NCI-H2107 treated with DMSO at 0.1 percent for 48 hours (cell line): ENCODE data around the gene MPG.
"Not testable (repeated sequence)": the region's sequence is repeated elsewhere in the genome, so short reads cannot be mapped to it uniquely, and the experiment has no call there.

ENCODE experiments used
- DNase-seq: peaks from one replicate; lab custom pipeline; 2025; ENCODE audit not compliant: unreplicated experiment; lab: John Stamatoyannopoulos, UW

Gene MPG

GRCh38 chr16:112153-112840 lies 34.3 kb downstream of the MPG start:
- no peak for DNase-seq

DNA sequence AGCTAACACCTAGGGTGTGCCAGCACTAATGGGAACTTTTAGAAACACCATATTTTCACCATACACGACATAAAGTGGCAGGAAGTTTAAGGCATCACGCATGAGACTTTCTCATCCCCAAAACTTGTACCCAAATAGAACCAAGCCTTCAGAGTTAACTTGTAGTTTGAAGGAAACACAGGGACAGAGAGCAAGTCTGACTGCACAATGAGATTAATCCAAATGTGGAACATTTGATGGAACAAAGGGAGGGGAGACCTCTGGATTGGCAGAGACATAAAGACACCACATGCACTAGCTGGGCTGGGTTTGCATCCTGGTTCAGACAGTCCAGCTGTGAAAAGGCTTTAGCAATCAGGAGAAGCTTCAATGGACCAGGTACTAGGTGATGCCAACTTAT lies 36.3 kb downstream of the MPG start:
- DNase-seq, result no peak

DNA sequence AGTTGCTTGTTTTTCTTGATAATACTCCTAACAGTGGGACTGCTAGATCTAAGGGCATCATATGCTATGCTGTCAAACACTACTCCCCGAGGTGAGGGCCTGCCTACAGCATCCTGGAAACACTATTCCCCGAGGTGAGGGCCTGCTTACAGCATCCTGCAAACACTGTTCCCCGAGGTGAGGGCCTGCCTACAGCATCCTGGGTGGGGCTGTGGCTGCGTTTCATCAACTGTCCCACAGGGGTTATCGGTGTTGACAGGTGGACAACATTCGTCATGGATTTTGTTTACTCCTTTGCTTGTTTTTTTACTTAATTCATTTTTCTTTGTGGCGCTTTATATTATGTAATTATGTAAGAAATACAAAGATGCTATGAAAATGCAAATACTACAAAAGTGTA lies 38.0 kb downstream of the MPG start:
- DNase-seq, result no peak

DNA sequence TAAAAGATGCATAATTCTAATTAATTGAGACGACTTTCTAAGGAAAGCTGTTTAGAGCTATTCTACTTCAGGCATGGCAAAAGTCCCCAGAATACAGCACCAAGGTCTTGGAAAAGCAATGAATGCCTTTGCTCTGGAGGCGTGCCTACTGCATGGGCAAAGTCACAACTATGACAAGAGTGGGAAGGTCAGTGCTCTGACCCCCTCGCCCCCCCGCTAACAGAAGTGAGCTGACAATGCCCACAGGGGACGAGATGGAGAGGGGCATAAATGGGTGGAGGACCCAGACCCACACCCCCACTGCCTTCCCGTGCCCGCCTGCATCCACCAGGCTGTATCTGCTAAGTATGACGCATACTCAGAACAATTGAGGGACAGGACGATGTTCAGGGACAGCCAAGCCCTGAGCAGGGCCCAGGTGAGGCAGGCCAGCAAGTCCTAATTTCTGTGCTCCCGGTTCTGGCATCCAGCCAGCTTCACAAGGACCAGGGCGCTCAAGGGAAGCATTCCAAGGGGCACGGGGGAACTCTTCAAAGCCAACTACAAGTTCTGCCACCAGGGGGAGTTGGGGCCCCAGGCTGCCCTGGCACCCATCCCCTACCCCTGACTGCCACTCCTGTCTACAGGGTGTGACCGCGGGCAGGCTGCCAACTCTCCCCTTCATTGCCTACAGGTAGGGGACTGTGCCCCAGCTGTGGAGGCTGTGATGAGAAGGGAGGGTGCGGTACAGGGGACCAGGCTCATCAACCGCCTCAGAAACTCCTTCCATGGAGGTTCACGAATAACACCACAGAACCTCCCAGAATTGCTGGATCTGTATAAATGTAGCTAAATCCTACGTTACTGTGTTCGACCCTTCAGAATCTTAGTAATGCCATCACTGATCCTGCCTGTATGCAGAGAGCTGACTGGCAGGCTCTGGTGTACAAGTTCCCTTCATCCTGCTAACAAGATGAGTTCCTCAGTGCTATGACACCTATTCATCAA lies 39.6 kb downstream of the MPG start:
- DNase-seq, result peak; percentile 34

- no peak for DNase-seq
Measured at GRCh38 chr16:118857-119256, 40.8 kb downstream of the MPG start.

- DNase-seq, result no peak
Measured at GRCh38 chr16:119295-119694, 41.3 kb downstream of the MPG start.

DNA sequence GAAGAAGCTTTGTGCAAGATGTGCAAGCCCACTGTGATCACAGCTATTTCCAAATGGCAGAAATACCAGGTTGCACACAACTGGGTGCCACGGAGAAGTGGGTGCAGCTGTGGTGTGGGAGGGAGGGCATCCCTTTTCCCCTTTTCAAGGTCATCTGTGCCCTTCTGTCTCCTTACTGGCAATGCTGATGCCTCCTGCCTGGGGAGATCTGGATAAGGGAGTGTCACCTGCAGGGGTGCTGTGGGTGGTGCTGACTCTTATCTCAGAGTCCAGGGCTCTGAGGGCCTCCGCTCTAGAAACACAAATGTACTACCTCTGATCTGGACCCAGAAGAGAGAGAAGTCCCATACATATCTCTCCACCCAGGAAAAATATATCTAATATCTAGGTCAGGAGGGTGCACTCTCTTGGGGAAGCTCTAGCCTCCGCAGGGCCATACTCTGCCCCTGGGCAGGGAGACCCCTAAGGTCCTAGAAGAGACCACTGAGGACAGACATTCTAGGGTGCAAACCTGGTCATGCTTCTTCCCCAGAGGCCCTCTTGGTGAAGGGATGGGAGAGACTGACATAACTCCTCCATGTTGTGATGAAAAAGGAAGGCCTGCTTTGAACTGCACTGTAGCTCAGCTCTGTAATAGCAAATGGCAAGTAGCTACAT lies 41.9 kb downstream of the MPG start:
- no peak for DNase-seq

DNA sequence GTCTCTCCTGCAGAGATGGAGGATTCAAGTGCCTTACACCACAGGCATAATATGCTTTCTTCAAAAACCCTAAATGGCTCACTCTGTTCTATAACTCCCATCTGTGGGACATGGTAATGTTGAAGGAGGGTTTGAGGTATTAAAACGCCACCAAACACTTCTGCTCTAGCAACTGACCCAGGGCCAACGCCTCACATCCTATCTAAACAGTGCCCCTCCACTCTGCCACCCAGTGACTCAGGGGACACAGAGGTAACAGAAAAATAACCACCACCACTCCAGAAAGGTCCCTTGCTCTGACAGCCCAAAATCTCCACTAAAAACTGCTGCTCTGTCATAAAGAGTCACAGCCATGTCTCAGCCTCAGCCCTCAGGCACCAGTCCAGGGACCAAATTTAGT lies 42.7 kb downstream of the MPG start:
- DNase-seq, result no peak

- DNase-seq, result no peak
Measured at GRCh38 chr16:122361-122760, 44.3 kb downstream of the MPG start.

GRCh38 chr16:123558-124350 lies 45.7 kb downstream of the MPG start:
- DNase-seq, result not testable (repeated sequence)

DNA sequence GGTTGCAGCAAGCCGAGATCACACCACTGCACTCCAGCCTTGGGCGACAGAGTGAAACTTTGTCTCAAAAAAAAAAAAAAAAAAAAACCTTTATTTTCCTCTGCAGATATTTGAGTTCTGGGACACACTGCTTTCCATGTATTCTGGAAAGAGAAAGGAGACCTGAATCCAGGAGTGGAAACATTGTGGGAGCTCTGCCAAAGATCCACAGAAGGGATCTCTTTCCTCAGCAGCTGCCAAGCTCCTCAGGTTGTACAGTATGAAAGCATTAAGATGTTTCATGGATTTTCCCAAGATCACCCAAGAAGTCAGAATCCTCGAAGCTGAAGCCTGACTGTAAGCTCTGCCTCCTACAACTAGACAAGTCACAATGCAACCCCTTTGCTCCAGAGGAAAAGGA lies 47.0 kb downstream of the MPG start:
- DNase-seq, result no peak

- DNase-seq, result no peak
Measured at GRCh38 chr16:129075-129474, 51.0 kb downstream of the MPG start.

DNA sequence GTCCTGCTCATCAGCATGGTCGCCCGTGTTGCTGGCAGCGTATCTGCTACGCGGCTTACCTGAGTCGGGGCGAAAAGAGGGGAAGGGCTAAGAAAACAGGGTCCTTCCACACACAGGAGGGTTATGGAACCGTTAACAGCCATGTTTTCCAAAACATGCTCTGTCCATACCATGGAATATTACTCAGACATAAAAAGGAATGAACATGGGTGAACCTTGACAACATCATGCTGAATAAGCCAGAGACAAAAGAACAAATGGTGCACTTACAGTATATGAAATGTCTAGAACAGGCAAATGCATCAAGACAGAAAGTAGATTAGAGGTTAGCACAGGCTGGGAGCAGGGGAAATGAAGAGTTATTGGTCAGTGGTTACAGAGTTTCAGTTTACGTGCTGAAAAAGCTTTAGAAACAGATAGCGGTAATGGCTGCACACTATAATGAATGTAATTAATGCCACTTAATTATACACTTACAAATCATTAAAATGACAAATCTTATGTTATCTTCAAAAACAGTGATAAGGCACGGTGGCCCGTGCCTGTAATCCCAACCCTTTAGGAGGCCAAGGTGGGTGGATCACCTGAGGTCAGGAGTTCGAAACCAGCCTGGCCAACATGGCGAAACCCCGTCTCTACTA lies 52.6 kb downstream of the MPG start:
- DNase-seq, result no peak

GRCh38 chr16:132120-132519 lies 54.1 kb downstream of the MPG start:
- DNase-seq, result no peak

- no peak for DNase-seq
Measured at GRCh38 chr16:133716-134115, 55.7 kb downstream of the MPG start.
